ENCODE results near the gene MYO1B.

The MYO1B gene

DNA sequence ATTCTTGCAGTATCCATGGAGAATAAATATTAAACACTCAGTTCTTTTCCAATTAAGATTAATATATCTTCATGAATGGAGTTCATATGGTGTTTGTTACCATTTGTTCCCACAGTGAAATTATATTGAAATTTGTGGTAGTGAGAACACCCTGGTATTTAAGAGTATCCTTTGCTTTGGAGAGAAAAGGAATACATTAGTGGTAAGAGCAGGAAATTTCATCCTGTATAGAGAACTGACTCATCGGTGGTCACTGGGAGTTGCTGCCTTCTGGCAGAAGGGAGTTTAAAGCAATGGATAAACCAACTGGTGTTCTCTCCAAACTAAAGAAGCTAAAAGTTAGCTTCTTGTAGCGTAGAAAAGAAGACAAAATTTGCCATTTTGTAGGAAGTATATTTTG is 107.3 kb downstream of the MYO1B start:
- TF ChIP-seq, protein P1, sequence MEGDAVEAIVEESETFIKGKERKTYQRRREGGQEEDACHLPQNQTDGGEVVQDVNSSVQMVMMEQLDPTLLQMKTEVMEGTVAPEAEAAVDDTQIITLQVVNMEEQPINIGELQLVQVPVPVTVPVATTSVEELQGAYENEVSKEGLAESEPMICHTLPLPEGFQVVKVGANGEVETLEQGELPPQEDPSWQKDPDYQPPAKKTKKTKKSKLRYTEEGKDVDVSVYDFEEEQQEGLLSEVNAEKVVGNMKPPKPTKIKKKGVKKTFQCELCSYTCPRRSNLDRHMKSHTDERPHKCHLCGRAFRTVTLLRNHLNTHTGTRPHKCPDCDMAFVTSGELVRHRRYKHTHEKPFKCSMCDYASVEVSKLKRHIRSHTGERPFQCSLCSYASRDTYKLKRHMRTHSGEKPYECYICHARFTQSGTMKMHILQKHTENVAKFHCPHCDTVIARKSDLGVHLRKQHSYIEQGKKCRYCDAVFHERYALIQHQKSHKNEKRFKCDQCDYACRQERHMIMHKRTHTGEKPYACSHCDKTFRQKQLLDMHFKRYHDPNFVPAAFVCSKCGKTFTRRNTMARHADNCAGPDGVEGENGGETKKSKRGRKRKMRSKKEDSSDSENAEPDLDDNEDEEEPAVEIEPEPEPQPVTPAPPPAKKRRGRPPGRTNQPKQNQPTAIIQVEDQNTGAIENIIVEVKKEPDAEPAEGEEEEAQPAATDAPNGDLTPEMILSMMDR (IDR thresholded peaks at IDR 0.05; ENCODE audit: low read depth, low read length) = no peak

DNA sequence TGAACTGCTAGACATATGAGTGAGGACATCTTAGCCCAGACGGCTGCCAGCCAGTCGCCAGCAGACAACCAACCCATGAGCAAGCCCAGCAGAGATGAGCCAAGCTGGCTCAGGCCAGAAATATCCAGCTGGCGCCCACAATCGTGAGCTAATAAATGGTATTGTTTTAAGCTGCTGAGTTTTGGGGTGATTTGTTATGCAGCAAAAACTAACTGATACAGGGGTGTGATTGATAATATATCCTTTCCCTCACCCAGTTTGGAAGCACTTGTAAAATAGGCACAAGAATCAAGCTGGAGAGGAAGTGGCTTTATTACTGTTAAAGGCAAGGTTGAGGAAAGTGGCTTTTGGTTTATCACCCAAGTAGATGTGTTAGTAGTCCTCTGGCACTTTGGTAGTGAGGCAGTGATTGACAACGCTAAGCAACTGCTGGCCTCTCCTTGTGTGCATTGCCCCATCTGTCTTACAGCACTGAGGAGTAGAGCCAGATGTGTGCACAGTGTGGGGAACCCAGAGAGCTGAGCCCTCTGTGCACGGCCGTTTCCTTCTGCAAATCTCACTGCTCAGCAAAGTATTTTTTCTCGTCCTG is 110.1 kb downstream of the MYO1B start:
- no peak overlapping the region for H3K4me3 ChIP-seq (replicated peaks in 1 of 2; ENCODE audit: low read depth in 2 of 2, low read length in 2 of 2)
- TF ChIP-seq, protein P1 (IDR thresholded peaks at IDR 0.05; ENCODE audit: low read depth, low read length) = no peak
- DNase-seq (ENCODE audit: low read depth in 2 of 2) = no peak

More for the DNA sequence above, 107.3 kb downstream of the MYO1B start:
- no peak overlapping the region for H3K4me3 ChIP-seq (replicated peaks in 1 of 2; ENCODE audit: low read depth in 2 of 2, low read length in 2 of 2)
- peak; percentile 55 to 75 for DNase-seq (ENCODE audit: low read depth in 2 of 2)

DNA sequence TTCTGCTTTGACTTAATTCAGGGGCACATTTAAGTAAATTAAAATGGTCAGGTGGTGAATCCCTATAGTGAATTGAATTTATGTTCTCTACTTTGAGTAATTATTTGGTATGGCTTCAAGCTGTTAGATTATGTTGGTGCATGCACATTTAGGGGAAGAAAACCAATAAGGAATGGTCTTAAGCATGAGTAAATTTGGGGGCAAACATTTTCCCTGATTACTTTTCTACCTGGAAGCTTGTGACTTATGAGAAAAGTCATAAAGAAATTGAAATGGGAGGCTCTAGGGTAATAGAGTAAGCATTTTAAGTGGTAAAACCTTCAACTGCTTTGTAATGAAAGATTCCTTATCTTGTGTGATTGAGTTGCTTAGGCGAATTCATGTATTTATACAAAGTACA is 112.5 kb downstream of the MYO1B start:
- DNase-seq (ENCODE audit: low read depth in 2 of 2) = no peak

DNA sequence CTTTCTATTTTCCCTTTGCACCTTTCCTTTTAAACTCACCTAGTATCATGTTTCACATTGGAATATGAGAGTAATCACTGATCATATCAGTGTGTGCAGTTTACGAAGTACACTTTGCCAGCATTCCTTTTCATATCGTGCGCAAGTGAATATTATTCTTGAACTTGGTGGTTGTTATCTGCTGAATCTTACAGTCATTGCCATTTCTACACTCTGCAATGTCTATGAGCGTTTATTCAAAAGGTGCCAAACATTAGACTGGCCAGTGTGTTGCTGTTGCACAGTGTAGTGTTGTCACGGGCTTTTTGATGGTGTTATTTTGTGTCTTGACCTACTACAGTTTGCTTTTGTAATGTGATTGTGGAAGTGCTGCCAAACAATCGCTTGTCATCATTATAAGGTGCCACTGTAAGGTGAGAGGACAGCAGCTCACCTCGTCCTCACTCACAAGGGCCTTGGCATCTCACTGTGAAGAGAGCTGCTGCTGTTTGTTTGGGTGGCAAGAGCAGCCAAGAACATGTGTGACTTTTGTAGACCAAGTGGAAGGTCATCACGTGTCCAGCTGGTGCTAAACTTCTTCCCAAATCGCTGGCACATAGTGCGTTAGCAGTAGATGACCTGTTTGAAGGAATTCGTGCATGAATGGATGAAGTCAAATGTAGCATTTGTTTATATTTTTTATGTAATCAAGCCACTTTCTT is 113.3 kb downstream of the MYO1B start:
- H3K4me3 ChIP-seq (replicated peaks in 1 of 2; ENCODE audit: low read depth in 2 of 2, low read length in 2 of 2) = no peak overlapping the region
- TF ChIP-seq, protein P1 (IDR thresholded peaks at IDR 0.05; ENCODE audit: low read depth, low read length) = no peak

More for the DNA sequence above, 112.5 kb downstream of the MYO1B start:
- TF ChIP-seq, protein P1 (IDR thresholded peaks at IDR 0.05; ENCODE audit: low read depth, low read length) = no peak
- no peak overlapping the region for H3K4me3 ChIP-seq (replicated peaks in 1 of 2; ENCODE audit: low read depth in 2 of 2, low read length in 2 of 2)

DNA sequence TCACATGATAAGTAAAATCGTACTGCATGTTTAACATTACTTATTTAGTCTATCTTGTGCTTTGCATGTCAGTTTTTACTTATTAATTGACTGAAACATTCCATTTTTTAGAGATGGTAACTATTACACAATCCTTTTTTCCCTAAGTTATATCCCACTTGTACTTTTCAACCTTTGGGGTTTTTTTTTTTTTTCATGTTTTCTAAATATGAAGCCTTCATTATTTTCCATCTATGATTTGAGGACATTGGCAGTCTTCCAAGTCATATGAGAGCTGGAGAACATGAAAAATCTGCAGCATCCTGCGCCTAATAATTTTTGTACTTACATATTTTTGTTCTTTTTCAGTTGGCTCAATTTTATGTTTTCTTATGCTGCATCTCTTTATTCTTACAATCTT is 113.9 kb downstream of the MYO1B start:
- no peak overlapping the region for H3K4me3 ChIP-seq (replicated peaks in 1 of 2; ENCODE audit: low read depth in 2 of 2, low read length in 2 of 2)
- TF ChIP-seq, protein P1 (IDR thresholded peaks at IDR 0.05; ENCODE audit: low read depth, low read length) = no peak
- DNase-seq (ENCODE audit: low read depth in 2 of 2) = peak; percentile 36 to 53

More for the DNA sequence above, 113.3 kb downstream of the MYO1B start:
- no peak for DNase-seq (ENCODE audit: low read depth in 2 of 2)

DNA sequence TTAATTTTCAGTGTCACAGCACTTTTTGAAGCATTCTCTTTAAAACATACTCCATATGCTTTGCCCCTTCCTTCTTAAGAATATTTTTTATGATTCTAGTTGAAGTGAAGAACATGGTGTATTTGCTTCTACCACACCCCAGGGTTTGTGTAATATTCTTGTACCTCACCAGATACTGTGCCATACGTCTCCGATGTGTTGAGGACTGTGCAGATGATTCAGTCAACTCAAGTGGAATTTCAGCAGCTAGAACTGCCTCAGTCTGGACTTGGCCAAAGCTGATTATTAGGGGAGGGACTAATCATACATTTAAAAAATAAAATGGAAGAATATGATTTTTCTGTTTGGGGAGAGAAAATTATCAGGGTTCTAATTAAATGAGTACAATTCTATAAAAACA is 115.7 kb downstream of the MYO1B start:
- DNase-seq (ENCODE audit: low read depth in 2 of 2) = no peak
- TF ChIP-seq, protein P1 (IDR thresholded peaks at IDR 0.05; ENCODE audit: low read depth, low read length) = no peak

More for the DNA sequence above, 115.7 kb downstream of the MYO1B start:
- no peak overlapping the region for H3K4me3 ChIP-seq (replicated peaks in 1 of 2; ENCODE audit: low read depth in 2 of 2, low read length in 2 of 2)
